PC-3 (cell line): Measurements from ENCODE around the gene HRH1.

Source experiments
- CTCF ChIP-seq: fragments of 300-600 bp; sonication (generic); conservative IDR thresholded peaks from 2 replicates; pipeline ENCODE4 v1.5.1; 2017; ENCODE audit warnings: antibody characterized with exemption, low read depth, mild to moderate bottlenecking, low read length
- EZH2 ChIP-seq: fragments of 300-600 bp; sonication (generic); IDR thresholded peaks from one replicate; pipeline ENCODE4 v1.6.1; 2017; ENCODE audit warnings: antibody characterized with exemption, mild to moderate bottlenecking, low read length; ENCODE audit not compliant: unreplicated experiment
- EZH2phosphoT487 ChIP-seq: fragments of 300-600 bp; sonication (generic); IDR thresholded peaks from 2 replicates; pipeline ENCODE4 v1.6.1; 2018; ENCODE audit warnings: mild to moderate bottlenecking, antibody characterized with exemption, low read length, borderline replicate concordance

GRCh38 chr3:11240496-11240895, 86.2 kb downstream of the HRH1 start:
- TF ChIP-seq CTCF (no peak), EZH2 (no peak), EZH2phosphoT487 (no peak)
